GM21825 (cell line): ENCODE results near the gene P2RX1.
"Not testable (repeated sequence)": the region's sequence is repeated elsewhere in the genome, so short reads cannot be mapped to it uniquely, and the experiment has no call there.

Source experiments
- ATAC-seq: cut with Tn5 transposase; IDR thresholded peaks from one replicate; pipeline ENCODE4 v1.9.1; 2021; ENCODE audit warnings: mild to moderate bottlenecking, moderate library complexity; ENCODE audit not compliant: unreplicated experiment

The P2RX1 gene

DNA sequence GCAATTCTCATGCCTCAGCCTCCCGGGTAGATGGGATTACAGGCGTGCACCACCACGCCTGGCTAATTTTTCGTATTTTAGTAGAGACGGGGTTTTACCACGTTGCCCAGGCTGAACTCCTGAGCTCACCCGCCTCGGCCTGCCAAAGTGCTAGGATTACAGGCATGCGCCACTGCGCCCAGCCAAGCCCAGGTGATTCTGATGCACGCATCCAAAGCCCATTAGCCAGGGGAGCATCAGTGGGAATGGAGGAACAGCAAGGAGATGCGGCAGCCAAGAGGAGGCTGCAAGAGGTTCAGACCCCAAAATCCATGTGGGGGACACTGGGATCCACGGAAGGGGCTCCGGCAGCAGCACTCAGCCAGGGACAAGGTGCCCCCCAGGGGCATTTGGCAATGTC lies 35.9 kb upstream of the P2RX1 start:
- ATAC-seq = no peak

DNA sequence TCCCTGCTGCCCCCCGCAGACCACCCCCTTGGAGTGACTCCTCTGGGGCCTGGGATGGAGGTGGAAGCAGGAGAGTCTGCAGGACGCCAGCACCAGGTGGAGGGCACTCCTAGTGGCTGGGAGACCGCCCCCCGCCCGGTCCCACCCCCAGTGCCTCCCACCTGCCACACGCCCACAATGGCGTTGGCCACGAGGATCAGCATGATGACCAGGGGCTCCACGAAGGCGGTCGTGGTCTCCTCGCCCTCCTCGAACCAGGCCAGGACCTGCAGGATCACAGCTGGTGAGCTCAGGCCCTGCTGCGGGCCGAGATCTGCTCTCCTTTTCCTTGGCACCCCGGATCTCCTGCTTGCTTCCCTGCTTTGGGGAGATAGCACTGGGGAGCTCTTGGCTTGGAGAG lies 35.2 kb upstream of the P2RX1 start:
- ATAC-seq = no peak

DNA sequence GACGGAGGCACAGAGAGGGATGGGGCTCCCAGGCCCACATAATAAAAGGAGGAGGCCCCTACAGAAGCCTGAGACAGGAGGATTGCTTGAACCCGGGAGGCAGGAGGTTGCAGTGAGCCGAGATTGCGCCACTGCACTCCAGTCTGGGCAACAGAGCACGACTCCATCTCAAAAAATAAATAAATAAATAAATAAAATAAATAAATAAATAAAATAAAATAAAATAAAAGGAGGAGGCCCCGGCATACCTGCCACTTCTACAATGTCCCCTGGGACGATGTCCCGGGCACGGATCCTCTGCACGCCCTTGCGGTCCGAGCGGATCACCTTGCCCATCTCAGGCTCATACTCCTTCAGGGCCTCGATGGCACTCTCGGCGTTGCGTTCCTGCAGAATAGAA lies 34.7 kb upstream of the P2RX1 start:
- no peak for ATAC-seq

DNA sequence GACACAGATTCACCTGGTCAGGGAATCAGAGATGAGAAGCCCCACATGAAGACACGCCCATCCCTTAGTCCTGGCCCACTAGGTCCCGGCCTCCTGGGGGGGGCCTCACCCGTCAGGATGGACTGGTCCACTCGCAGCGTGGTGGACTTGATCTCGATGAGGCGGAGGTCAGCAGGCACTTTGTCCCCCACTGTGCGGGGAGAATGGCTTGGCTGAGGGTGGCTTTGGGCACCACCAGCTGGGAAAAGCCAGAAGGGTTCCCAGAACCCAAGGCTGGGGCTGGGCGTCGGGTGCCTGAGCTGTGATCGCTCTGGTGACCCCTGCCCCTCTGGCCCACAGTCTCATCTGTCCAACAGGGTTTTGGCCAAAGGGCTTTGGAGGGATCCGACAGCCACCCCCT lies 34.3 kb upstream of the P2RX1 start:
- no peak for ATAC-seq

DNA sequence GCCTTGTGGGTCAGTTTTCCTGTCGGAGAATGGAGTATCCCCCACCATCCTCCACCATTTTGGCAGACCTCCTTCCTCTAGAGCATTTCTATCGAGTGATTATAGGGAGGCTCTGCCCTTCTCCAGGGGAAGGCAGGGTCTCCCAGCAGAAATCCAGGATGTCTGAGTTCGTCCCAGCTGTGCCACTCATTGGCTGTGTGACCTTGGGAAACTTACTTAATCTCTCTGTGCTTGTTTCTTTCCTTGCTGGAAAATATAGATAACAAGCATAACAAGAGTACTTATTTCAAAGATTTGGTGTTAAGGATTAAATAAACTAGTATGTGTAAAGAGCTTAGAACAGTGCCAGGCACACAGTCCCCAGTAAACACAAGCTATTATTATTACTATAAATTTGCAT lies 33.2 kb upstream of the P2RX1 start:
- no peak for ATAC-seq

DNA sequence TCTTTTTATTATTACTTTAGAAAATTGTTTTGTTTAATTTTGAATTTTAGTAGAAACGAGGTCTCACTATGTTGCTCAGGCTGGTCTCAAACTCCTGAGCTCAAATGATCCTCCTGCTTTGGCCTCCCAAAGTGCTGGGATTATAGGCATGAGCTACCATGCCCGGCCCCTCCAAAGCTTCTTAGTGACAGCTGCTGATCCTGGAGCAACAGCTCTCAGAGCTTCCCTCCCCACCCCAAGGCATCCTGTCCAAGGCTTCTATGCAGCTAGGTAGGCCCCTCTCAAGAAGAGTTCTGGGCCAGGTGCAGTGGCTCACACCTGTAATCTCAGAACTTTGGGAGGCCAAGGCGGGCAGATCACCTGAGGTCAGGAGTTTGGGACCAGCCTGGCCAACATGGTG lies 32.3 kb upstream of the P2RX1 start:
- not testable (repeated sequence) for ATAC-seq

DNA sequence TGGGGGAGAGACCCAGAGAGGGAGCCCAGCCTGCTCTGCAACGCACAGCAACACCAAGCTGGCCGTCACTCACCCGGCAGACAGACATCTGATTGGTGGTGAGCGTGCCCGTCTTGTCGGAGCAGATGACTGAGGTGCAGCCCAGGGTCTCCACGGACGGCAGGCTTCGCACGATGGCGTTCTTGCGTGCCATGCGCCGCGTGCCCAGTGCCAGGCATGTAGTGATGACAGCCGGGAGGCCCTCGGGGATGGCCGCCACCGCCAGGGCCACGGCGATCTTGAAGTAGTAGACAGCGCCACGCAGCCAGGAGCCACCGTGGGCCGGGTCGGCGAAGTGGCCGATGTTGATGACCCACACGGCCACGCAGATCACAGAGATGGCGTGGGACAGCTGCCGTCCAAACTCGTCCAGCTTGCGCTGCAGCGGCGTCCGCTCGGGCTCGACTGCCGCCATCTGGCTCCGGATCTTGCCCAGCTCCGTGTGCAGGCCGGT lies 31.1 kb upstream of the P2RX1 start:
- no peak for ATAC-seq

DNA sequence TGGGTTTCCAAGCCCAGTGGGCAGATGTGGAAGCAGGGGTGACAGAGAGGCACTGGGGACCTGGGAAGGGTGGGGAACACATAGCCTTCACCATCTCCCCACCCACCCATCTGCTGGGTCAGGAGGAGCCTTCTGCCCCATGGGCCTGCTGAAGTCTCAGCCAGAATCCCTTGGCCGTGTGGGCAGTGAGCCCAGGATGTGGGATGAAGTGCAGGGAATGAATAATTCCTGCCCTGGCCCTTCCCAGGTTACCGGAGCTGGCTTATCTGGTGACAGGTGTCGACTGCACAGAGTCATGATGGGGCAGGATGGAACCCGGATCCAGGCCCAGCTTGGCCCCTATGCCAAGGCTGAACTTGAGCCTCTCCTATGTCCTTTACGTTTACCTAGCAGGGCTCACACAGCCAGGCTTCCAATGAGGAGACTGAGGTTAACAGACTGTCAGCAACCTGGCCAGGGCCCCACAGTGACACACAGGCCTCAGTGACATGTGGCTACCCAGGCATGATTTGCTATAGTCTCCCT lies 30.5 kb upstream of the P2RX1 start:
- no peak for ATAC-seq

DNA sequence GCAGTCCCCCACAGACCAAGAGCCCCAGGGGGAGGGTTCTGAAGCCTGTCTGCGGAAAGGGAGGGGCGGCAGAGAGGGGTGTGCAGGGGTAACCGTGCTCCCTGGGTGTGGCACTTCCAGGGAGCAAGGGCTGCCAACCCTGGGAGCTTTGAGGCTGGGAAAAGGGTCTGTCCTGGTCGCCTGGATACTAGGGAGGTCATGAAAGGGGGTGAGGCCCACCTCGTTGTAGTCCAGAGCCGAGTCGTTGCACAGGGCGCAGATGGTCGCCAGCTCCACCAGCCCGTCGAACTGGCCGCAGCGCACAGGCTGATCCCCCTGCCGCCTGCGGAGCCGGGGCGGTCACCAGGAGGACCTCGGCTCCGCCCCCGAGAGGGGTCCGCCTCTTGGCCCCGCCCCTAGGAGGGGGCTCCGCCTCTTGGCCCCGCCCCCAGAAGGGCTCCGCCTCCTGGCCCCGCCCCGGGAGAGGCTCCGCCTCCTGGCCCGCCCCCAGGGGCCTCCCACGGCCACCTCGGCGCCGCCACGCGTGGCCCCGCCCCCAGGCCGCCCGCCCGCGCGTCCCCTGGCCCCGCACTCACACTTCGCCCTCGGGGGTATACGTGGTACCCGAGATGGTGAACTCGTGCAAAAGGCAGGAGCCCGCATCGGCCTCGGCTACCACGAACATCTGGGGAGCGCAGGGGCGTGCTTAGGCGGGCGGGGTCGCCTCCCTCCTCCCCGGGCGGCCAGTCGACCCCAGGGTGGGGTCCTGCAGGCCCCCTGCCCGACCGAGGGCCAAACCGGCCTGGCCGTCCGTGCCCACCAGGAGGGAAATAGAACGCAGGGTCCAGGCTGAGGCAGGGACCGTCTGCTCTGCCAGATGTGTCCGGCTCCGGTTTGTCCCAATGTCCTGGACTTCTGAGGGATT lies 28.5 kb upstream of the P2RX1 start:
- no peak for ATAC-seq

DNA sequence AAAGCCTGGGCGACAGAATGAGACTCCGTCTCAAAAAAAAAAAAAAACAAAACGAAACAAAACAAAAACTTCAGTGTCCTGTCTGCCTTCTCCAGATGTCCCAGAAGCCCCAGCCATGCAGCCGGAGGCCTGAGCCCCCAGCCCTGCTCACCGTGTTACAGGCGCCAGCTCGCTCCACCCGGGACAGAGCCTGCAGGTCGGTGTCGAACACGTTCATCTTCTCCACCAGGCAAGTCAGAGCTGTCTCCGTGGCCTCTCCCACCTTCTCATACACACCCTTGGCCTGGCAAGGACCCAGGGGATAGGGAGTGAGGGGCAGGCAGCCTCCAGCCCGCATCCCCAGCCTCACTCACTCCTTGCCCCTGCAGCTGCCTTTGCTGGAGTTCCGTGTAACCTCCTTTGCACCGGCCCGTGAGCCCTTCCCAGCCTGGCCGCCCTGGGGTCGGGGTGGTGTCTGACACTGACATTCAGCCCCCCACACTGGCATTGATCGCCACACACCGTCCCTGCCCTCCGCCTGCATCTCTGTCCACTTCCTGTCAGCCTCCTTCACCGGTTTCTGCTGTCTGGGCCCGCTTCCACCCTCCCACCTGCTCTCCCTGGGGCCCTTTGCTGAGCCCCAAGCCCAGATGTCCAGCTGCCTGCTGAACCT lies 27.1 kb upstream of the P2RX1 start:
- ATAC-seq = no peak

DNA sequence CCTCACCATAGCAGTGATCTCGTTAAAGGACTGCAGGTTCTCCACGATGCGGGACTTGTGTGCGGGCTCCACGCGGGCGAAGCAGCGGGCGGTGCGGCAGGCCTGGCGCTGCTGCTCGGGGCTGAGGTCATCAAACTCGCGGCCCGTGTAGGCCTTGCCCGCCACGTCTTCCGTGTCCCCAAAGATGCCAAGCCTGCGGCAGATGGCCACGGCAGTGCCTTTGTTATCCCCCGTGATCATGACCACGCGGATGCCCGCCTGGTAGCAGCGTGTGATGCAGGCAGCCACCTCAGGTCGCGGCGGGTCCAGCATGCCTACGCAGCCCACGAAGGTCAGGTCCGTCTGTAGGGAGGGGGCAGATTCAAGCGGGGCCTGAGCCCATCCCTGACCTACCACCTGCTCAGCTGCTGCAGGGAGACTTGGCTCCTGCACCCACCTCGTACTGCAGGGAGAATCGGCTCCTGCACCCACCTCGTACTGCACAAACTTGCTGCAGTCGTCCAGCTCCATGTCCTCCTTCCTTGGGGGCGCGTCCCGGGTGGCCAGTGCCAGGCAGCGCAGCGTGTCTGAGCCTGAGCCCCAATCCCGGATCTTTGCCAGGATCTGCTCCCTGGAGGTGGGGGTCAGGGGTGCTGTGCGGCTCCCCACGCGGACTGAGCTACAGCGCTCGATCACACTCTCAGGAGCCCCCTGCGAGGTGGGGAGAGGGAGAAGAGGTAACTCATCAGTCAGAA lies 24.9 kb upstream of the P2RX1 start:
- ATAC-seq = no peak

DNA sequence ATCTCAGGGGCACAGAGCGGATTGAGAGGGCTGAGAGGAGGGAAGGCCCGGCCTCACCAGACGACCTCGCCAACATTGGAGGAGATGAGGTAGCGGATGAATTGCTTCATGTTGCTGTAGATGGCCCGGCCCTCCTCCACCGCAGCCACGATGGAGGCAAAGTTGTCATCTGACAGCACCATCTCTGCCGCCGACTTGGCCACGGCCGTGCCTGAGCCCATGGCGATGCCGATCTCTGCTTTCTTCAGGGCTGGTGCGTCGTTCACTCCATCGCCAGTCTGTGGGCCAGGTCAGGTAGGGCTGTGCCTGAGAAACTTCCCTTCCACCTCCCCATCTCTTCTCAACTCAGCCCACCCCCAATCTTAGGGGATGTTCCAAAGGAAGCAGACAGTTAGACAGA lies 21.1 kb upstream of the P2RX1 start:
- no peak for ATAC-seq

DNA sequence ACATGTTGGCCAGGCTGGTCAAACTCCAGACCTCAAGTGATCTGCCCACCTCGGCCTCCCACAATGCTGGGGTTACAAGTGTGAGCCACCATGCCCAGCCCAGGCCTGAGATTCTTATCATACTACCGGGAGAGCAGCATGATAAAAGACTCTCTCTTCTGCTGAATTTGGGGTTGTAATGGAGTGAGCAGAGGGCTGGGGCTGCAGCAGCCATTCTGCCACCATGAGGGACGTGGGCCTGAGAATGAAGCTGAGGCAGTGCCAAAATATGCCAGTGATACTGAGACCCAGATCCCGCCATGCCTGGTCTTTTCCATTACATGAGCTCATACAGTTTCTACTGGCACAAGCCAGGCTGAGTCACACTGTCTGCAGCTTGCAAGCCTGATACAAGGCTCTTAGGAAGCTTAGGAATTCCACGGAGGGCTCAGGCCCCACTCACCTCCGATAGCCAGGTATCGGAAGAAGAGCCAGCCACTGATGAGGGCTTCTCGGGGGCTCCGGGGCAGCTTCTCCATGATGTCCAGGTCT lies 19.6 kb upstream of the P2RX1 start:
- ATAC-seq = no peak

DNA sequence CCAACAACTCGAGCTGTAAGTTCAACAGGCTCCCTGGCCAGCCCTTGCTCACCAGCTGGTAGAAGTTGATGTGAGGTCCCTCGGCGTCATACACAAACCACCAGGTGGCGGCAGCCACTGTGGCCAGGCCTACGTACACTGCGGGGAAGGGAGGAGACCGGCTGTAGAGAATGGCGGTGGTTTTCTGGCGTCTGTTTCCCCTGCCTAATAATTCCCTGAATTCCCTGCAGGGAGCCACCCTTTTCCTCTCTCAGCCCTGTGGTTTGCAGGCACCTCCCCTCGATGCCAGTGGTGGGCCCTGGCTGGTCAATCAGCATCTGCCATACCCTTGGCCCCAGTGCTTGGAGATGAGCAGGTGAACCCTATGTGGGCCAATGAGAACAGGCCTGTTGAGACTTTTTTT lies 18.9 kb upstream of the P2RX1 start:
- no peak for ATAC-seq

DNA sequence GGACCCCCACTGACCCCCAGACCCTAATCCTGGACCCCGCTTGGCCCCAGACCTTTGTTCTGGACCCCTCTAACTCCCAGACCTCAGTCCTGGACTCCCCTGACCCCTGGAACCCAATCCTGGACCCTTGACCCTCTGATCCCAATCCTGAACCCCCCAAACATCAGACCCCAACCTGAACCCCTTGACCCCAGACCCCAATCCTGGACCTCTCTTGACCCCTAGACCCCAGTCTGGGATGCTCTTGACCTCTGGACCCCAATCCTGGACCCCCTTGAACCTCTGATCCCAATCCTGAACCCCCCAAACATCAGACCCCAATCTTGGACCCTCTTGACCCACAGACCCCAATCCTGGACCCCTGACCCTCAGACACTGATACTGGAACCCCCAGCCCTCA lies 13.5 kb upstream of the P2RX1 start:
- ATAC-seq = no peak

DNA sequence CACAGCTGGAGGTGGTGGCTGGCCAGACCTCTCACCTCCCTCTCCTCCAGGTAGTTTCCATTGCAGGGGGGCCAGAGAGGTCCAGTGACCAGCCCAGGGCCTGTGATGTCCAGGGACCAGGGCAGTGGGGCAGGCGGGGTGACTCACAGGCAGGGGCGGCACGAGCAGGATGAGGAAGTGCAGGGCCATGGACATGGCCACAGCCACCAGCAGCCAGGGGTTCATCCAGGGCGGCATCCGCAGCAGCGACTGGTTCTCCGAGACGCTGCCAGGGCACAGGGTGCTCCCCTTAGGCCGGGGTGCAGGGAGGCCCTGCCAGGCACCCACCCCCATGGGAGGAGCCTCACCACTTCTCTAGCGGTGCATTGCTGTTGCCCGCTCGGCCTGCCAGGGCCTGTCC lies 12.9 kb upstream of the P2RX1 start:
- ATAC-seq = no peak

DNA sequence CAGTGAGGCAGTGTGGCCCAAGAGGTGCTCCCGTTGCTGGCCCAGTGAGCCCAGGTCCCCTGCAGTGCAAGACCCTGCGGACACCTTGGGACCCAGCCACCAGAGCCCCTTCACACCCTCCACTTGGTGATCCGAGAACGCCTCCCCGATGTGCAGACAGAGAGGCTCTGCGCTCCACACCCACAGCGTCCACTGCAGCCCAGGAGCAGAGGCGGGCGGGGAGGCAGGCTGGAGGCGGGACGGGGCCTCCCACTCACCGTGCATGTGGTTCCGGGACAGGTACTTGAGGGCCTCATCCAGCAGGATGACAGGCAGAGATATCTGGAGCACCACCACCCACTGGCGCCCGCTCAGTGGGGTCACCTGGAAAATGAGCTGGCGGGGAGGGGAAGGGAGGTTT lies 12.1 kb upstream of the P2RX1 start:
- no peak for ATAC-seq

DNA sequence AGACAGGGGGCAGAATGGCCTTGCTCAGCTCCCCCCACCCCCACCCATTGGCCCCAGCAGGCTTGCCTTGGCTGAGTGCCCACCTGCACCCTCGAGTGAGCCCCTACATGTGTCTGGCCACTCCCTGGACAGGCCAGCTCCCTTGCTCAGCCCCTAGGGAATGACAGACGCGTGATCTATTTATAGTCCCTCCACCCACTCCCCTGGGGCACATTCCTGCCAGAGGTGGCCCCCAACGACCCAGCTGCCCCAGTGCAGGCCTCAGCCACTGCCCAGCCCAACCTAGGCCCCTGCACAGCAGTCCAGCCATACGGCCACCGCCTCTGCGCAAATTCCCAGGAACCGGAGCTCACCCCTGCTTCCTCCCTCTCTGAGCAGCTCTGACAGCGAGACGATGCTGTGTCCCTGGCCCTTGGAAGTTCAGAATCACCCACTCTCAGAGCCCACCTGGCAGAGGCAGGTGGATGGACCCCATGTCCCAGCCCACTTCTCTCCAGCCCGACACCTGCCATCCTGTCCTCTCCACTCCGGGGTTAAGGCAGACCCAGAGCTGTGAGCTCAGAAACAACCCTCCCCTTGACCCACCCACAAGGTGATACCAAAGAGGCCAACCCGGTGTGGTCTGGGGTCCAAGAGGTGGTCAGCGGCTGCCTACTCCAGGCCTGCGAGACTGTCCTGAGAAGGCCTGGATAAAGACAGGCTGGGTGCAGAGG lies 11.5 kb upstream of the P2RX1 start:
- no peak for ATAC-seq

DNA sequence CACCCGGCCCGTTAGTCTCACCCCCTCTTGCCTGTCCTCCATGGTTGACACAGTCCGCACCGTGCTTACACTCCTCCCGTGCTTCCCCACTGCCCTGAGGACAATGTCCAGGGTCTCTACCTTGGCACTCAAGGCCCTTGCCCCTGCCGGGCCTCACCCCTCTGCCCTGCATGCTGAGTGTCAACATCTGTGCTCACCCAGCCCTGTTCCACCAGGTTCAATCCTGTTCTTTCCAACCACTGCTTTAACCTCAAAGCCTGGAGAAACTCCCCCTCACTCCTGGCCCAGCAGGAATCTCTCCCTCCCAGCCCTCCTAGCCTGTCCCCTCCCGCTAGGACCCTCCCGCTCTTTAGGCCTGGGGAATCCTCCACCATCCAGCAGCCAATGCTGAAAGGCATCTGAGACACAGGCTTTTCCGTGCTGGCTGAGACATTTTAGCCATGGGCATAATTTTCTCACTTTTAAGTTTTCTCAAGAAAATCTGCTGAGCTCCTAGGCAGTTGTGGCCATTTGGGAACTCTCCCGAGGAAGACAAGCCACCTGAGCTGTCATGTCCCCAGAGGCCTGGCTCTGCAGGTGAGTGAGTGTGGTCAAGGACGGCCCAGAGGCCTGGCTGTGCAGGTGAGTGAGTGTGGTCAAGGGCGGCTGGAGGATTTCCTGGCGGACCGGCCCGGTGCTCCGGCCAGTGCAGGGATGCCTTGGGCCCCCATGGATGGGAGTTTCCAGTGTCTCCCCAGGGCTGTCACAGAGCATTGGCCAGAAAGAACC lies 10.8 kb upstream of the P2RX1 start:
- no peak for ATAC-seq
